EL (cell line): Measurements from ENCODE around the gene RGCC.

ENCODE experiments used
- DNase-seq: peaks from one replicate; pipeline ENCODE4 v3.0.0-alpha.2; 2016

Gene RGCC

GRCh38 chr13:41454170-41454569 is 3.2 kb upstream of the RGCC start:
- no peak for DNase-seq

- DNase-seq: no peak
Observed at GRCh38 chr13:41455725-41456419, 1.5 kb upstream of the RGCC start.

- no peak for DNase-seq
Observed at GRCh38 chr13:41457589-41458186, 338 bp downstream of the RGCC start.

- peak; percentile 16 for DNase-seq
Observed at GRCh38 chr13:41458187-41458760, 924 bp downstream of the RGCC start.

GRCh38 chr13:41458761-41459431 is 1.5 kb downstream of the RGCC start:
- peak; percentile 50 for DNase-seq

DNA sequence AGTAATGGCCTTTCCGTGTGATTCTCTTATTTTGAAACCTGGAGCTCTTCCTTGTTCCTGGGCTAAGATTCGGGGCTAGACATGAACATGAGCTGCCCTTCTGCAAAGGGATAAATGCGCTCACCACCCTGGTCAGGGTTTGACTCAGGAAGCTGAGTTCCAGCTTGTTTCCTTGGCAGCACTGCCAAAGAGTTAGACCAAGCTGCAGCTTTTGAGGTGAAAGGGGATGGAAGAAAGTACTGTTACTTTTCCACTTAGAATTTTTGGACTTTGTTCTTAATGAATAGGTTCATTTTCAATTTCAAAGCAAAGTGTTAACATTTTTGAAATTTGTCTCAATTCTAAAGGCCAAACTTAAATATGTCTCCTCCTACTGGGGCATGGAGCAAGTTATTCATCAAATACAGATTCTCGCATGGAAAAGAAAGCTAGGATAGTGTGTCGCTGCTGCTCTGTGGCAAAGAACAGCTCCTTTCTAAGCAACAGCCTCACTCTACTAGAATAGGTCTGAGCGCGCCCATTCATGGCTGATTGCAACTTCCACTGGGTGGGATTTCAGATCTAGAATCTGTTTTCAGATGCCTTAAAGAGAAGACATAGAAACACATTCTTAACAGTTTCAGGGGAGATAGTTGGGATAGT is 2.2 kb downstream of the RGCC start:
- no peak for DNase-seq

- DNase-seq: no peak
Observed at GRCh38 chr13:41460074-41460465, 2.7 kb downstream of the RGCC start.

- no peak for DNase-seq
Observed at GRCh38 chr13:41460930-41461329, 3.6 kb downstream of the RGCC start.

DNA sequence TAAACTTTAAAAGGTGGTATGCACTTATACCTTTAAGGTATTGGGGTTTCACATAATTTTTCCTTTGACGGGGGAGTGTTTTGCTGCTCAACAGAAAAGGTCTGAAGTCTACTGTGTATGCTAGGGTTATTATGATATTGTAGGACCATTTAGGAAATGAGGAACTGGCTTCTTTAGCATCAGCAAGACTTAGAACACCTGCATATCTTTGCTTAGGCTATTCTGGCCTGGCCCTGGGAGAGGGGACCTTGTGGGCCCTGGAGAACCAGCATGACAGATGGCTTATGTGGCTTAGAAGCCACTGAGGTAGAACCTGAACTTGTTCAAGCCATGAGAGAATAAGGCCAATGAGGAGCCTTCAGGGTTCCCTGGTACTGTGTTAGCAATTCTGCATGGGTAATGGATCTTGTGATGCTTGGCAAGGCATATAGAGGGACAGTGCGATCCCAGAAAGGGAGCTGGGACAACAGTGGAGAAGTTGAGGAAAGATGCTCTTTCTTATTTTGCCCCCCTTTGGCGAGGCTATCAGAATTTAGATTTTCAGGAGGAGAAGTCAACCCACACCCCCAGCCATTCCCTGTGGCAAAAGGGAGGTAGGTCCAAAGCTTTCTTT is 4.3 kb downstream of the RGCC start:
- DNase-seq: no peak

GRCh38 chr13:41462427-41462826 is 5.1 kb downstream of the RGCC start:
- DNase-seq: no peak

GRCh38 chr13:41463838-41464602 is 6.7 kb downstream of the RGCC start:
- no peak for DNase-seq

GRCh38 chr13:41465241-41465847 is 8.0 kb downstream of the RGCC start:
- DNase-seq: peak; percentile 88

- DNase-seq: no peak
Observed at GRCh38 chr13:41465898-41466320, 8.6 kb downstream of the RGCC start.

DNA sequence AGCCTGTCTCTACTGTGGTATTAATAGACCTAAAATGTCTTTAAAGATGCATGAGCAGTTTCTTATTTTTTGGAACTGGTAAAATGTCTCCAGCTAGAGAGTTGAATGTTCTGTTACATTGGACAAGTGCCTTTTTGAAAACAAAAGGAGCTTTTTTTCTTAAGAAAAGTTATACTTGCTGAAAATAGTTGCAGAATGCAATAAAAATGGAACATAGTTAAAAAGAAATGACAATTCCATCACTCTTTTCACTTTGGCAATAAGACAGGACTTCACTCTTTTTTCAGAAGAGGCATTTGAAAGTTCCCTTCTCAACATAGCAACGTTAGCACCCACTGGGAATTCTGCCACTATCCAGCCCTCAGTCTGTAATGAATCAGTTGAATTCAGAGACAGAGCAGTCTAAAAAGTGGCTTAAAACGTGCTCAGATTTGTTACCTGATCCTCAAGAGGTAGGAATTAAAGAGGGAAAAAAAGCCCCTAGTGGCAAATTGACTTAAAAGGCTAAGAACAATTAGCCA is 10.1 kb downstream of the RGCC start:
- DNase-seq: no peak

DNA sequence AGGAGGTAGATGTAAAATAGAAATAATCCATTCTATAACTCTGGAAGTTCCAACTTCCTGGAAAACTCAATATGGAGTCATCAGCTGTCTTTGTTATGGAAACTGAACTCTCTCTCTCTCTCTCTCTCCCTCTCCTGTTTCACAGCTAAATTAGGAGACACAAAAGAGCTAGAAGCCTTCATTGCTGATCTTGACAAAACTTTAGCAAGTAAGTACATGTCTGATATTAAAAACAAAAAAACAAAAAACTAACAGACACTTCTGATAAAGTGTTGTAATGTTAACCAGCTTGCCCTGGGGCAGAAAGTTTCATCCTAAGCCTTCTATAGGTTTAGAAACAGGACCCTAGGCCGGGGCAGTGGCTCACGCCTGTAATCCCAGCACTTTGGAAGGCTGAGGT is 11.3 kb downstream of the RGCC start:
- no peak for DNase-seq

GRCh38 chr13:41470196-41470595 is 12.8 kb downstream of the RGCC start:
- no peak for DNase-seq

DNA sequence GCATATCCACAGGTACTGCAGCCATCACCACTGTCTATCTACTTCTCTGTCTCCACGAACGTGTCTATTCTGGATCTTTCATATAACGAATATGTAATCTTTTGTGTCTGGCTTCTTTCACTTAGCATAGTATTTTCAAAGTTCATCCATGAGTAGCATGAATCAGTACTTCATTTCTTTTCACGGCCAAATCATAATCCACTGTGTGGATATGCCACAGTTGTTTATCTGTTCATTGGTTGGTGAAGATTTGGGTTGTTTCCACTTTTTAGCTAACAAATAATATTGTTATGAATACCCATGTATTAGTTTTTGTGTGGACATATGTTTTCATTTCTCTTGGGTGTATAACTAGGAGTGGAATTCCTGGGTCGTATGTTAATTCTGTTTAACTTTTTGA is 14.4 kb downstream of the RGCC start:
- DNase-seq: no peak

GRCh38 chr13:41487222-41487621 is 29.9 kb downstream of the RGCC start:
- no peak for DNase-seq

DNA sequence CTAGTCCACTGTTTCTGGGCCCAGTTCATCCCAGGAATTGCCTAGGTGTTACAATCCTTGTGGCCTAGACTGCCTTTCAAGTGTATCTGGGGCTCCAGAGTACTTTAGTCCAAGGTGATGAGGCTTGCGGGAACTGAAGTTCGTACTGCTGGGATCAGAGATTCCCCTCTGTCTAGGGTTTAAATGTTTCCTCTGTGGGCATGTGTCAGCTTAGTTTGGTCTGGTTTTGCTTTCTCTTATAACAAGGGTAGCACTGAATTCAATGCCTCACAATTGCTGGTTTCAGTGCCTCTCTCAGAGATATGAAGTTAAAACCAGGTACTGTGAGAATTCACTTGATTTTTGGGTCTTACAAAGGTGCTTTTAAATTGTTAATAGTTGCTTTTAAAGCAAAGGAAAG is 30.8 kb downstream of the RGCC start:
- DNase-seq: no peak

GRCh38 chr13:41490371-41491015 is 33.1 kb downstream of the RGCC start:
- no peak for DNase-seq

DNA sequence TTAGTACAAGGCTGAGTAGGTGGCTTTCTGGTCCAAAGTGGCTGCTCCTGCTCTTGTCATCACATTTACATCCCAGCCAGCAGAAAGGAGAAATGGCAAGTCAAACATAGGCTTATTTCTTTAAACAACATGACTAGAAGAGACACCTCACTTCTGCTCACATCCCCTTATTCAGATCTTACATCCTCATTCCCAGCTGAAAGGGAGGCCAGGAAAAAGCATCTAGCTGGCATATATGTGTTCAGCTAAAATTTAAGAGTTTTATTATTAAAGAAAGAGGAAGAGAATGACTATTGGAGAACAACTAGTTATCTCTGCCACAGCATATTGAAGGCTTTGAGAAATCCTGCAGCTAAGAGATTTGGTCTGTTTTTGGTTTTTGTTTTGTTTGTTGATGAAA is 34.1 kb downstream of the RGCC start:
- DNase-seq: no peak
